Right ventricle myocardium superior (tissue), 1 donor: ENCODE results near the gene NRXN3. TPM values are rescaled to one million over a fixed set of nuclear protein-coding genes. Genes with fewer than 3 reads are reported as not detected.
"Not testable (repeated sequence)": the region's sequence is repeated elsewhere in the genome, so short reads cannot be mapped to it uniquely, and the experiment has no call there.

Experiments used
- ATAC-seq: fragments of 200-7000 bp; cut with Tn5 transposase; one replicate; pipeline ENCODE4 v1.9.1; 2020; ENCODE audit warnings: mild to moderate bottlenecking; ENCODE audit not compliant: poor library complexity
- DNase-seq: peaks from one replicate; pipeline ENCODE4 v3.0.0-alpha.2; 2020
- intact Hi-C: fragments of 100-400 bp; cut with DNase I; formaldehyde crosslinking; loops from one replicate; pipeline ENCODE4 v1.11.2; 2022
- total RNA-seq: library from RNA; stranded (reverse); fragmentation: NEBNext Ultra II Directional; extraction: Animal tissue kit (Norgen Biotek cat#: 25700); gene quantifications from one replicate; pipeline ENCODE4 v1.2.1, GENCODE V29; 2021
- donor health status: DM: no; HTN: yes; CAD: no; lungs with severe emphysema.

NRXN3 gene
- total RNA-seq, 1 donor from 2014 or later = 1.3 TPM

- ATAC-seq = no peak
- DNase-seq = no peak
- intact Hi-C loops = no loop called here
Observed at GRCh38 chr14:78509516-78509915, 339.3 kb downstream of the NRXN3 start.

GRCh38 chr14:78512021-78512420 lies 341.8 kb downstream of the NRXN3 start:
- intact Hi-C loops = no loop called here
- DNase-seq = no peak
- no peak for ATAC-seq

- DNase-seq = no peak
- intact Hi-C loops = no loop called here
- ATAC-seq = no peak
Observed at GRCh38 chr14:78519863-78520262, 349.7 kb downstream of the NRXN3 start.

DNA sequence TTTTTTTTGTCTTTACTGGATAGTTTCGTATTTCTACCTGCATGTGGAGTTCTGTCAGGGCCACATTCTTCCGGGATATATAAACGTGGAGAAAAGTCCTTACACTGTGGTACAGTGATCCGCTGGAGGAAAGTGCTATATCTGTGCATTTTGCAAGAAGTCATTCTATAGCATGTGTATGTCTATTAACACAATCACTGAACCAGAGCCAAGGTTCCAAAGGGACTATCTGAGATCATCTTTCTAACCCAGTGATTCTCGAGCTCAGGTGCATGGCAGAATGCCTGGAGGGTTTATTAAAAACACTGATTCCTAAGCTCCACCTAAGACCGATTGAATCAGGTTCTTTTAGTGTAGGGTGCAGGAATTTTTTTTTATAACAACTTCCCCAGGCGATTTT lies 354.0 kb downstream of the NRXN3 start:
- DNase-seq = no peak
- ATAC-seq = no peak
- intact Hi-C loops = no loop called here

- DNase-seq (no peak), ATAC-seq (no peak)
- intact Hi-C loops = no loop called here
Observed at GRCh38 chr14:78524766-78525165, 354.6 kb downstream of the NRXN3 start.

- intact Hi-C loops = no loop called here
- no peak for ATAC-seq
- no peak for DNase-seq
Observed at GRCh38 chr14:78530078-78530477, 359.9 kb downstream of the NRXN3 start.

GRCh38 chr14:78534141-78534540 lies 364.0 kb downstream of the NRXN3 start:
- DNase-seq (no peak), ATAC-seq (no peak)
- intact Hi-C loops = no loop called here

DNA sequence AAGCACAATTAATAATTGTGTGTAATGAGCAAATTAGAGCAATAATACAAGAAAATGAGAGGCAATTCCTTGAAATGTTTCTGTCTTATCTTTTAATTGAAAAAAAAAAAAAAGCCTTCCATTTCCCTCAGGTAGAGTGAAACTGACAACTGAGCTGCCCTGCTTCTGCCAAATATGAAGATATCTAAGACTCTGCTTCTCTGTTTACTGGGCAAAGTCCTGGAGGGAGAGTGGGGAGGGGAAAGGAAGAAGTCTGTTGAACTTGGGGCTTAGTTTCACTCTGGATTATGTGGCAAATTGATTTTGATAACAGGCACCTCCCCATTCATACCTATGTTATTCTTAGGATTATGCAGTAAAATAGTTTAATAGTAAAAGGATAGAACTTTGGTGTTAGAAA lies 364.9 kb downstream of the NRXN3 start:
- intact Hi-C loops = no loop called here
- ATAC-seq (no peak), DNase-seq (no peak)

DNA sequence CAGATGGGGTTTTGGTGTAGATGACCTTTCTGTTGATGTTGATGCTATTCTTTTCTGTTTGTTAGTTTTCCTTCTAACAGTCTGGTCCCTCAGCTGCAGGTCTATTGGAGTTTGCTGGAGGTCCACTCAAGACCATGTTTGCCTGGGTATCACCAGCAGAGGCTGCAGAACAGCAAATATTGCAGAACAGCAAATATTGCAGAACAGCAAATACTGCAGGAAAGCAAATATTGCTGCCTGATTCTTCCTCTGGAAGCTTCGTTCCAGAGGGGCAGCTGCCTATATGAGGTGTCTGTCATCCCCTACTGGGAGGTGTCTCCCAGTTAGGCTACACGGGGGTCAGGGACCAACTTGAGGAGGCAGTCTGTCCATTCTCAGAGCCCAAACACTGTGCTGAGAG lies 371.6 kb downstream of the NRXN3 start:
- ATAC-seq, DNase-seq, intact Hi-C loops: not testable (repeated sequence)

DNA sequence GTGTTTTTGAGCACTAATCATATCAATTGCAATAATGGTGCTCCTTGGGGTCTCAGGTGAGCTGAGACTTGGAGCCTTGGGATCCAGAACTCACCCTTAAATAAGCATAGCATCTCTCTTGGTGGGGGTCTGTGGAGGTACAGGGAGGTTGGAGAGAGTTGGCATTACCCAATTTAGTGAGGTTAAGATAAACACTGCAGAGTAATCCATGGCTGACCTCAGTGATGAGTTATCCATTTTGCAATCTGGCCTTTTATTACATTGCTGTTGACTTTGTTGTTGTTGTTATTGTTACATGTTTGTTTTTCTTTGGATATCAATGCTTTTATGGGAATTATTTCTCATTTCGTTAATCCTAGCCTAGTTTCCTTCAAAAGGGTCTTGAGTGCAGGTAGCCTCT lies 373.3 kb downstream of the NRXN3 start:
- ATAC-seq = no peak
- DNase-seq = no peak
- intact Hi-C loops = no loop called here

DNA sequence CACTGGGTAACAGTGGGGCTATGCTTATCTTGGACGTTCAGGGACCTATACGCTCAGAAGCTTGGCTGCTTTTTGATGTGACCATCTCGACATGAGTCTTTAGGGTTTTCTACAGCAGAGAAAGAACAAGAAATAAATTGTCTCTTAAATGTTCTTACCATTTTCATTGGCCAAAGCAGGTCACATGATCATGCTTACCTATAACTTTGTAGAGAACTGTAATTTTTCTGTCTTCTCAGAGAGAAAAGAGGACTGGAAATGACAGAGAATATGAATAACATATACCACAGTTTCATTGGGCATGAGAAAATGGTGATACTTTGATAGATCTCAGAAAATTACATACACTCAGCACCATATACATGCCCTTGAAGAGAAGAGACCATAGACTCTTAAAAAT lies 390.9 kb downstream of the NRXN3 start:
- ATAC-seq (no peak), DNase-seq (no peak)
- intact Hi-C loops = loop anchor here (10.0 kb wide), 2 partner anchors 546 to 696 kb away; no protein-coding TSS in a partner anchor

DNA sequence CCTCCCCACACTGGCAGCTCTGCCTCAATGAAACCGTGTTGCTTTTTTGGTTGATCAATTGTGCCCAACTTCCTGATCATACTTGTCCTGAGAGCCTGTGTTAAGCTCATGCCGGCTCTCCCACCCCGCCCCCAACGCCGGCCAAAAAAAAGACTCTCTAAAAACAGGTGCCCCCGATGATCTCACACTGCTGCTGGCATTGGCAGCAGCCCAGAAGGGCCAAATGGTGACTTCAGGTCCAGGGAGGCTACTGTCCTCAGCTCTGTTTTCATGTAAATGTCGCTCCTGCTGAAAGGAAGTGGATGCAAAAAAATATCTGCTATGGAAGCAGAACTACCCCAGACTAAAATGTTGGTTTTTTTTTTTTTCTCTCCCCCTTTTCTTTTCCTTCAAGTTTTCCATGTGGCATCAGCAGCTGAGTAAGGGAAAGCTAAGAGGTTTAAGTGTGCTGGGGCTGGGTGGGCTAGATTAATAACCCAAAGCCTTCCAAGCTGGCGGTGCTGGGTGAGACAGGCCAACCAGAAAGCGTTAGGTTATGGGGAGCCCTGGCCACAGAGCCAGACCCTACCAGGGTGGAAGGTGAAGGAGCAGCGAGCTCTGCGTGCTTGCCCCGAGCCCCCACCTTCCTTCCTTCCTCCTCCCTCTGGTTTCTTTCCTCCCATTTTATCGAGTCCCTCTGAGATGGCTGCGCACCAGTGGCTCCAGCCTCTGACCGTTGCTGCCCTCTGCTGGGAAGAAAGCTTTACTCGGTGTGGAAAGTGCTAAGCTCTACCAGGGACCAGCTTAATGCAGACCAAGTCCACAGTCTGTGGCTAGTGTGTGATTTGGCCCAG lies 396.1 kb downstream of the NRXN3 start:
- DNase-seq (peak; percentile 69), ATAC-seq (peak; percentile 98)
- intact Hi-C loops = loop anchor here (5.0 to 10.0 kb wide), 3 partner anchors 119 to 701 kb away; no protein-coding TSS in a partner anchor

DNA sequence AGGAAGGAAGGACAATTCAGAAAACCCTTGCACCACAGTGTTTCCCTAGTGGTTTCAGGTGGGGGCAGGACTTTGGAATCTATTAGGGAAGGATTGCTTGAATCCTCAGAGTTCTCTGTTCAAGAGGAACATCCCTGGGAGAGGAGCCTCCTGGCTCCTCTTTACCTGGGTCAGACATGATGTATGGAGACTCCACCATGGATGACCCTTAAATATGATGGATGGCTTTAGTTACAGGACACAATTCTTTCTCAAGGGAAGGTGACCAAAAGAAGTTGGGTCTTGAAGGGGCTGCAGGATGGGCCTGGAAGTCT lies 396.6 kb downstream of the NRXN3 start:
- DNase-seq (no peak), ATAC-seq (peak; percentile 15)
- intact Hi-C loops = loop anchor here (5.0 to 10.0 kb wide), 3 partner anchors 120 to 702 kb away; no protein-coding TSS in a partner anchor

DNA sequence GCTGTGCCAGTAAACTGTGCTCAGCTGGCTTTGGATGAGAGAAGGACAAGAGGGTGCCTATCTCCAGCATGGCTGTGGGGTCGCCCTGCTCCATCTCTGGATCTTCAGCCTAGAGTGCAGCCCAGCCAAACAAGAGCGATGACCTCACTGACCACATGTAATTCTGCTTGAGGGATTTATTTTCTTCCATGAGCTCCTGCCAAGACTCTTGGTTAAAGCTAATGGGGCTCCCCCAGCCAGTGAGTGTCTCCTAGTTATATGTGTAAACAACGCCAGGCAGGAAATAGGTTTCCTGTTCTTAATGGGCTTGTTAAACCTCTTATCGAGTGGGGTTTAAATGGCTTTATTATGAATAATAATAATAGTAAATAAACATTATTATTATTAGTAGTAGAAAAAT lies 397.2 kb downstream of the NRXN3 start:
- ATAC-seq (no peak), DNase-seq (no peak)
- intact Hi-C loops = loop anchor here (5.0 to 10.0 kb wide), 3 partner anchors 120 to 703 kb away; no protein-coding TSS in a partner anchor

- ATAC-seq, DNase-seq, intact Hi-C loops: not testable (repeated sequence)
Observed at GRCh38 chr14:78573736-78574135, 403.6 kb downstream of the NRXN3 start.

GRCh38 chr14:78576437-78577166 lies 406.4 kb downstream of the NRXN3 start:
- ATAC-seq = no peak
- DNase-seq = no peak
- intact Hi-C loops = no loop called here

GRCh38 chr14:78581229-78581628 lies 411.1 kb downstream of the NRXN3 start:
- no peak for DNase-seq
- intact Hi-C loops = no loop called here
- no peak for ATAC-seq

- intact Hi-C loops = no loop called here
- no peak for DNase-seq
Observed at GRCh38 chr14:78586681-78587080, 416.5 kb downstream of the NRXN3 start.

GRCh38 chr14:78588906-78589305 lies 418.7 kb downstream of the NRXN3 start:
- ATAC-seq = no peak
- no peak for DNase-seq
- intact Hi-C loops = no loop called here

More at GRCh38 chr14:78586681-78587080, 416.5 kb downstream of the NRXN3 start:
- no peak for ATAC-seq
